Mesenchymal stem cell (in vitro differentiated cells and primary cell): ENCODE data around the gene CCDC87. TPM values are rescaled to one million over a fixed set of nuclear protein-coding genes. Genes with fewer than 3 reads are reported as not detected.
"Not testable (repeated sequence)": the region's sequence is repeated elsewhere in the genome, so short reads cannot be mapped to it uniquely, and the experiment has no call there.

Experiments used
- DNase-seq: peaks from one replicate; pipeline ENCODE4 v3.0.0-alpha.2; 2013
- H2AFZ ChIP-seq: one replicate; pipeline ENCODE4 v1.6.1; 2013; ENCODE audit warnings: low read depth, mild to moderate bottlenecking, control low read depth, inconsistent platforms, low read length, moderate library complexity
- H2AK5ac ChIP-seq: 2 replicates; pipeline ENCODE4 v1.6.1; 2013; ENCODE audit warnings: low read length, moderate library complexity, mild to moderate bottlenecking, inconsistent platforms; ENCODE audit not compliant: severe bottlenecking
- H2BK120ac ChIP-seq: one replicate; pipeline ENCODE4 v1.6.1; 2013; ENCODE audit warnings: low read depth, mild to moderate bottlenecking, inconsistent platforms, low read length, moderate library complexity
- H2BK12ac ChIP-seq, 2 experiments: one replicate each; pipeline ENCODE4 v1.6.1; 2013; ENCODE audit warnings: inconsistent platforms in 2 of 2, low read length in 2 of 2, mild to moderate bottlenecking in 2 of 2, moderate library complexity in 2 of 2, control low read depth in 1 of 2
- H2BK15ac ChIP-seq: one replicate; pipeline ENCODE4 v1.6.1; 2013; ENCODE audit warnings: mild to moderate bottlenecking, low read depth, inconsistent platforms; ENCODE audit not compliant: poor library complexity, severe bottlenecking
- H2BK5ac ChIP-seq: 2 replicates; pipeline ENCODE4 v1.6.1; 2013; ENCODE audit warnings: low read depth, mild to moderate bottlenecking, low read length, control low read depth, inconsistent platforms; ENCODE audit not compliant: poor library complexity, severe bottlenecking
- H3K14ac ChIP-seq, 2 experiments: one replicate each; pipeline ENCODE4 v1.6.1; 2013; ENCODE audit warnings: inconsistent platforms in 2 of 2, low read length in 2 of 2, control low read depth in 1 of 2, mild to moderate bottlenecking in 1 of 2, moderate library complexity in 1 of 2
- H3K18ac ChIP-seq, 2 experiments: one replicate each; pipeline ENCODE4 v1.6.1; 2013; ENCODE audit warnings: inconsistent platforms in 2 of 2, low read length in 2 of 2, control low read depth in 1 of 2, low read depth in 1 of 2, mild to moderate bottlenecking in 1 of 2
- H3K23ac ChIP-seq, 2 experiments: one replicate each; pipeline ENCODE4 v1.6.1; 2013; ENCODE audit warnings: inconsistent platforms in 2 of 2, low read length in 2 of 2, mild to moderate bottlenecking in 2 of 2, moderate library complexity in 2 of 2, control low read depth in 1 of 2
- H3K27ac ChIP-seq: 2 replicates; pipeline ENCODE4 v1.5.1; 2013; ENCODE audit warnings: mild to moderate bottlenecking, moderate library complexity, low read length, control low read depth, inconsistent platforms; ENCODE audit not compliant: poor library complexity, severe bottlenecking
- H3K27me3 ChIP-seq, 2 experiments: 2 replicates each; pipeline versions ENCODE4 v1.6.1 to v1.7.0; 2013; ENCODE audit warnings: low read length in 2 of 2, mild to moderate bottlenecking in 2 of 2, moderate library complexity in 2 of 2, control low read depth in 1 of 2, inconsistent platforms in 1 of 2; ENCODE audit not compliant: control insufficient read depth in 1 of 2, insufficient read depth in 1 of 2
- H3K36me3 ChIP-seq, 2 experiments: 2 replicates each; pipeline versions ENCODE4 v1.6.1 to v1.7.0; 2013; ENCODE audit warnings: low read length in 2 of 2, control low read depth in 1 of 2, inconsistent platforms in 1 of 2, low read depth in 1 of 2, mild to moderate bottlenecking in 1 of 2; ENCODE audit not compliant: insufficient read depth in 2 of 2, control insufficient read depth in 1 of 2
- H3K4ac ChIP-seq, 2 experiments: one replicate each; pipeline ENCODE4 v1.6.1; 2013; ENCODE audit warnings: inconsistent platforms in 2 of 2, low read length in 2 of 2, mild to moderate bottlenecking in 2 of 2, moderate library complexity in 2 of 2, control low read depth in 1 of 2, low read depth in 1 of 2
- H3K4me1 ChIP-seq: 2 replicates; pipeline ENCODE4 v1.6.1; 2013; ENCODE audit warnings: low read depth, low read length, control low read depth; ENCODE audit not compliant: control insufficient read depth, insufficient read depth
- H3K4me2 ChIP-seq: 2 replicates; pipeline ENCODE4 v1.6.1; 2013; ENCODE audit warnings: low read length, mild to moderate bottlenecking, inconsistent platforms; ENCODE audit not compliant: poor library complexity, severe bottlenecking
- H3K4me3 ChIP-seq, 2 experiments: 2 replicates each; pipeline versions ENCODE4 v1.5.1 to v1.7.0; 2013; ENCODE audit warnings: low read length in 2 of 2, mild to moderate bottlenecking in 2 of 2, control low read depth in 1 of 2, low read depth in 1 of 2; ENCODE audit not compliant: insufficient read depth in 1 of 2
- H3K79me1 ChIP-seq: replicated peaks from 2 replicates; pipeline ENCODE4 v1.6.1; 2013; ENCODE audit warnings: mild to moderate bottlenecking, control low read depth, low read length, inconsistent platforms; ENCODE audit not compliant: poor library complexity, severe bottlenecking
- H3K9ac ChIP-seq: 2 replicates; pipeline ENCODE4 v1.7.0; 2013; ENCODE audit warnings: mild to moderate bottlenecking, low read length, moderate library complexity
- H3K9me3 ChIP-seq: 2 replicates; pipeline ENCODE4 v1.7.0; 2013; ENCODE audit warnings: mild to moderate bottlenecking, low read length; ENCODE audit not compliant: control insufficient read depth
- H4K8ac ChIP-seq: one replicate; pipeline ENCODE4 v1.6.1; 2013; ENCODE audit warnings: inconsistent platforms, mild to moderate bottlenecking, low read length, moderate library complexity
- H4K91ac ChIP-seq: one replicate; pipeline ENCODE4 v1.6.1; 2013; ENCODE audit warnings: mild to moderate bottlenecking, low read length, inconsistent platforms
- WGBS: methylation state at CpG from one replicate; pipeline ENCODE4 v1.1.7; 2013; ENCODE audit warnings: mixed read lengths; 5-methylcytosine and 5-hydroxymethylcytosine counted together
- polyA plus RNA-seq, 2 experiments: library from polyadenylated mRNA; stranded (reverse); fragments of 200-250 nt; gene quantifications; one replicate each; pipeline ENCODE4 v1.2.3, GENCODE V29; 2013

CCDC87 gene
- 0.15 TPM for polyA plus RNA-seq (2013, experiment 1 of 2)
- 0.23 TPM for polyA plus RNA-seq (2013, experiment 2 of 2)

GRCh38 chr11:66592457-66593302 lies at the start of gene CCDC87, which contains the start of gene CCS:
Gene CCDC87 (minus strand): TSS chr11:66593063. CDS start chr11:66593015, 48 bp downstream.
Gene CCS (plus strand): TSS chr11:66593185. CDS start chr11:66593262, 77 bp downstream.
- Histone ChIP-seq H3K36me3 (peaks cover 5 to 9% of the 10 kb centered on the region in 2 experiments), H3K14ac (peak within 1 kb of the TSS in 1 of 2 experiments; percentile 94), H3K27ac (no peak within 1 kb of the TSS), H3K4me3 (peak within 1 kb of the TSS; percentile 67 to 92), H3K9me3 (no peaks in the 10 kb centered on the region), H2AFZ (peak within 1 kb of the TSS; percentile 94), H3K27me3 (no peaks in the 10 kb centered on the region), H2BK12ac (peak within 1 kb of the TSS in 1 of 2 experiments; percentile 38), H2BK120ac (peak within 1 kb of the TSS; percentile 27), H3K9ac (peak within 1 kb of the TSS; percentile 93), H3K23ac (peak within 1 kb of the TSS in 1 of 2 experiments; percentile 29), H4K8ac (peak within 1 kb of the TSS; percentile 89), H2BK5ac (no peak within 1 kb of the TSS), H2AK5ac (peak within 1 kb of the TSS; percentile 23), H3K18ac (peak within 1 kb of the TSS; percentile 73 to 95), H2BK15ac (no peak within 1 kb of the TSS), H4K91ac (peak within 1 kb of the TSS; percentile 14), H3K4ac (peak within 1 kb of the TSS in 1 of 2 experiments; percentile 89), H3K4me2 (peak within 1 kb of the TSS; percentile 86), H3K4me1 (peaks cover 15% of the 10 kb centered on the region), H3K79me1 (peaks cover 28% of the 10 kb centered on the region)
- WGBS = 16% methylated on average over 68 of the region's 68 CpGs
- DNase-seq = peak; percentile 96

GRCh38 chr11:66641834-66642233 lies 49.0 kb upstream of the CCDC87 start:
- no peak overlapping the region for H2BK15ac ChIP-seq
- peak overlapping the region; percentile 57 for H3K4me2 ChIP-seq

GRCh38 chr11:66639814-66640340 lies 47.0 kb upstream of the CCDC87 start:
- H4K91ac ChIP-seq, H4K8ac ChIP-seq, DNase-seq, H2BK15ac ChIP-seq, H2BK5ac ChIP-seq, H3K27me3 ChIP-seq, H3K14ac ChIP-seq, H3K4ac ChIP-seq, H3K27ac ChIP-seq, H3K79me1 ChIP-seq, H3K9me3 ChIP-seq, H3K23ac ChIP-seq, H2BK120ac ChIP-seq, H2AK5ac ChIP-seq, H2AFZ ChIP-seq, H2BK12ac ChIP-seq, H3K18ac ChIP-seq: not testable (repeated sequence)
- peak overlapping the region in 1 of 2 experiments; percentile 91 for H3K4me3 ChIP-seq
- H3K9ac ChIP-seq = peak overlapping the region; percentile 94
- H3K36me3 ChIP-seq = peaks cover 23 to 56% of the 10 kb centered on the region in 2 experiments
- 90% methylated on average over 8 of the region's 10 CpGs for WGBS
- H3K4me1 ChIP-seq = peaks cover 16% of the 10 kb centered on the region
- peak overlapping the region; percentile 72 for H3K4me2 ChIP-seq

More at GRCh38 chr11:66641834-66642233, 49.0 kb upstream of the CCDC87 start:
- Histone ChIP-seq H3K79me1 (no peaks in the 10 kb centered on the region), H3K36me3 (peaks cover 19 to 75% of the 10 kb centered on the region in 2 experiments), H3K9me3 (no peaks in the 10 kb centered on the region), H2BK5ac (no peak overlapping the region), H3K9ac (peak overlapping the region; percentile 94), H3K14ac (no peak overlapping the region), H3K18ac (no peak overlapping the region), H3K23ac (no peak overlapping the region), H3K27ac (no peak overlapping the region), H2AFZ (no peak overlapping the region), H4K91ac (no peak overlapping the region), H3K4me1 (peaks cover 19% of the 10 kb centered on the region), H2BK120ac (no peak overlapping the region), H2AK5ac (no peak overlapping the region), H3K27me3 (no peaks in the 10 kb centered on the region), H2BK12ac (no peak overlapping the region), H4K8ac (no peak overlapping the region), H3K4ac (no peak overlapping the region), H3K4me3 (peak overlapping the region in 1 of 2 experiments; percentile 91)
- DNase-seq = no peak
- 70% methylated on average over 3 of the region's 3 CpGs for WGBS
